OCI-LY1 (cell line): Measurements from ENCODE around the gene CRTC1.

Experiments
- H2AFZ ChIP-seq: fragments of 200-600 bp; sonication (generic), shearing (Covaris generic); 2 replicates; pipeline ENCODE4 v1.6.0; 2014; ENCODE audit warnings: antibody characterized with exemption, mild to moderate bottlenecking, low read length
- H3F3A ChIP-seq: fragments of 200-600 bp; sonication (generic), shearing (Covaris generic); 2 replicates; pipeline ENCODE4 v1.6.0; 2014; ENCODE audit warnings: mild to moderate bottlenecking, antibody characterized with exemption, low read length, moderate library complexity; ENCODE audit not compliant: insufficient read depth
- H3K27ac ChIP-seq: fragments of 200-600 bp; sonication (generic); 2 replicates; pipeline ENCODE4 v1.5.1; 2014; ENCODE audit warnings: low read length, mixed run types, mild to moderate bottlenecking, low read depth; ENCODE audit not compliant: poor library complexity, severe bottlenecking
- H3K27me3 ChIP-seq: fragments of 200-600 bp; sonication (generic); 2 replicates; pipeline ENCODE4 v1.6.0; 2014; ENCODE audit warnings: antibody characterized with exemption, mild to moderate bottlenecking, low read length, moderate library complexity; ENCODE audit not compliant: insufficient read depth
- H3K36me3 ChIP-seq: fragments of 200-600 bp; sonication (generic); 2 replicates; pipeline ENCODE4 v1.6.1; 2014; ENCODE audit warnings: mild to moderate bottlenecking, antibody characterized with exemption, low read length, moderate library complexity, mixed read lengths; ENCODE audit not compliant: insufficient read depth
- H3K4me1 ChIP-seq: fragments of 200-600 bp; sonication (generic); 2 replicates; pipeline ENCODE4 v1.5.1; 2014; ENCODE audit warnings: mild to moderate bottlenecking, low read length, moderate library complexity; ENCODE audit not compliant: insufficient read depth, severe bottlenecking
- H3K4me2 ChIP-seq: fragments of 200-600 bp; sonication (generic), shearing (Covaris generic); 2 replicates; pipeline ENCODE4 v1.6.1; 2014; ENCODE audit warnings: low read length
- H3K4me3 ChIP-seq: fragments of 200-600 bp; sonication (generic); 2 replicates; pipeline ENCODE4 v1.5.1; 2014; ENCODE audit warnings: low read length, low read depth, mild to moderate bottlenecking, mixed read lengths; ENCODE audit not compliant: poor library complexity, severe bottlenecking
- H3K79me2 ChIP-seq: fragments of 200-600 bp; shearing (Covaris generic); 2 replicates; pipeline ENCODE4 v1.6.1; 2016; ENCODE audit warnings: mixed run types, low read length, mixed read lengths; ENCODE audit not compliant: insufficient read depth
- H3K9ac ChIP-seq: fragments of 200-600 bp; sonication (generic), shearing (Covaris generic); 2 replicates; pipeline ENCODE4 v1.6.1; 2014; ENCODE audit warnings: mild to moderate bottlenecking, low read length, mixed read lengths
- H3K9me2 ChIP-seq: fragments of 200-600 bp; sonication (generic), shearing (Covaris generic); 2 replicates; pipeline ENCODE4 v1.6.1; 2014; ENCODE audit warnings: low read depth, mild to moderate bottlenecking, low read length, mixed read lengths
- H3K9me3 ChIP-seq: fragments of 200-600 bp; shearing (Covaris generic); 2 replicates; pipeline ENCODE4 v1.6.1; 2014; ENCODE audit warnings: low read length, mixed read lengths
- H4K20me1 ChIP-seq: fragments of 200-600 bp; sonication (generic), shearing (Covaris generic); 2 replicates; pipeline ENCODE4 v1.6.0; 2016; ENCODE audit warnings: mild to moderate bottlenecking, low read length; ENCODE audit not compliant: insufficient read depth
- EZH2 ChIP-seq: fragments of 200-600 bp; sonication (generic), shearing (Covaris generic); IDR thresholded peaks from 2 replicates; pipeline ENCODE4 v1.8.0; 2017; ENCODE audit warnings: borderline replicate concordance, mixed run types, mild to moderate bottlenecking, antibody characterized with exemption, low read length, moderate library complexity, mixed read lengths
- TF ChIP-seq, protein P1 (sequence below): fragments of 200-600 bp; sonication (generic), shearing (Covaris generic); IDR thresholded peaks from 2 replicates; pipeline ENCODE4 v1.5.1; 2017; ENCODE audit warnings: mild to moderate bottlenecking, antibody characterized with exemption, low read length, moderate library complexity, mixed read lengths

CRTC1 gene

DNA sequence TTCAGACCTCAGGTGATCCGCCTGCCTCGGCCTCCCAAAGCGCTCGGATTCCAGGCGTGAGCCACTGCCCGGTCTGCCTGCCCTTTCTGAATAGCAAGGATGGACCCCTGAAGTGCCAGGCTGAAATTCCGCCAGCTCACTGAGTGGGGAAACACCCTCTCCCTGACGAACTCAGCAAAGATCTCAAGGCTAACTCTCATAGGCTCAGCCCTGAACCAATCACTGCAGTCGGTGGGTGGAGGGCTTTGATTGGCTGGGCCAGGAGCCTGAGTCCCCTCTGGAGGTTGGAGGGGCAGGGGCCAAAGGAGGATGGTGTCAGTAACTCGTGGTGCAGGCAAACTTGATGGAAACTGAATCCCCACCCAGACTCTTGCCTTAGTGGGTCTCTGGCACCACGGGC lies 118.9 kb downstream of the CRTC1 start:
- Histone ChIP-seq H3K4me1 (no peaks in the 10 kb centered on the region), H3F3A (no peaks in the 10 kb centered on the region), H3K36me3 (no peaks in the 10 kb centered on the region), H2AFZ (no peak overlapping the region), H4K20me1 (no peaks in the 10 kb centered on the region), H3K9me3 (no peaks in the 10 kb centered on the region), H3K9ac (no peak overlapping the region), H3K27ac (no peak overlapping the region), H3K4me3 (no peak overlapping the region), H3K4me2 (no peak overlapping the region), H3K79me2 (no peaks in the 10 kb centered on the region), H3K27me3 (no peaks in the 10 kb centered on the region; the same call in 1 of the 2 replicates), H3K9me2 (no peaks in the 10 kb centered on the region)
- TF ChIP-seq EZH2: no peak

DNA sequence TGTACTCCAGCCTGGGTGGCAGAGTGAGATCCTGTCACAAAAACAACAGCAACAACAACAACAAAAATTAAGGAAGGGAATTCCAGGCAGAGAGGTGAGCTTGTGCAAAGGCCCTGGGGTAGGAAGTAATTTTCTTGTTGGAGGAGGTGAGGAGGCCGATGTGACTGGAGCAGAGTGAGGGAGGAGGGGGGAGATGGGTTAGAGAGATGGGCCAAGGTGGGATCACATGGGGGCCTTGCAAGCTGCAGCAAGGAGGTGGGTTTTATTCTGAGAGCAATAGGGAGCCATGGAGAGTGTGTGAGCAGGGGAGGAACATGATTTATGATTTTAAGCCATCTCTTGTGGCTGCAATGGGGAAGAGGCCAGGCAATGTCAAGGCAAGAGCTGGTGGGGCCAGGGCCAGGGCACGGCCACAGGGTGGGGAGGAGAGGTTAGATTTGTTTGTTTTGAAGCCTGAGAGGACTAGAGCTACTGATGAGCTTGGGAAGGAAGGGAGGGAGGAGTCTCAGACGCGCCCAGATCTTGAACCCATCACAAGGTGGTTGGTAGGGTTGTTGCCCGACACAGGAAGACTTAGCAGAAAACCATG lies 120.2 kb downstream of the CRTC1 start:
- Histone ChIP-seq H3K9ac (no peak overlapping the region), H3K4me2 (no peak overlapping the region), H3K27me3 (no peaks in the 10 kb centered on the region; the same call in 1 of the 2 replicates), H2AFZ (no peak overlapping the region), H3K9me2 (no peaks in the 10 kb centered on the region), H3K27ac (no peak overlapping the region), H4K20me1 (no peaks in the 10 kb centered on the region), H3K36me3 (no peaks in the 10 kb centered on the region), H3K4me3 (no peak overlapping the region), H3F3A (no peaks in the 10 kb centered on the region), H3K9me3 (no peaks in the 10 kb centered on the region), H3K79me2 (no peaks in the 10 kb centered on the region), H3K4me1 (no peaks in the 10 kb centered on the region)
- no peak for TF ChIP-seq EZH2
- TF ChIP-seq, protein P1, sequence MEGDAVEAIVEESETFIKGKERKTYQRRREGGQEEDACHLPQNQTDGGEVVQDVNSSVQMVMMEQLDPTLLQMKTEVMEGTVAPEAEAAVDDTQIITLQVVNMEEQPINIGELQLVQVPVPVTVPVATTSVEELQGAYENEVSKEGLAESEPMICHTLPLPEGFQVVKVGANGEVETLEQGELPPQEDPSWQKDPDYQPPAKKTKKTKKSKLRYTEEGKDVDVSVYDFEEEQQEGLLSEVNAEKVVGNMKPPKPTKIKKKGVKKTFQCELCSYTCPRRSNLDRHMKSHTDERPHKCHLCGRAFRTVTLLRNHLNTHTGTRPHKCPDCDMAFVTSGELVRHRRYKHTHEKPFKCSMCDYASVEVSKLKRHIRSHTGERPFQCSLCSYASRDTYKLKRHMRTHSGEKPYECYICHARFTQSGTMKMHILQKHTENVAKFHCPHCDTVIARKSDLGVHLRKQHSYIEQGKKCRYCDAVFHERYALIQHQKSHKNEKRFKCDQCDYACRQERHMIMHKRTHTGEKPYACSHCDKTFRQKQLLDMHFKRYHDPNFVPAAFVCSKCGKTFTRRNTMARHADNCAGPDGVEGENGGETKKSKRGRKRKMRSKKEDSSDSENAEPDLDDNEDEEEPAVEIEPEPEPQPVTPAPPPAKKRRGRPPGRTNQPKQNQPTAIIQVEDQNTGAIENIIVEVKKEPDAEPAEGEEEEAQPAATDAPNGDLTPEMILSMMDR: no peak

DNA sequence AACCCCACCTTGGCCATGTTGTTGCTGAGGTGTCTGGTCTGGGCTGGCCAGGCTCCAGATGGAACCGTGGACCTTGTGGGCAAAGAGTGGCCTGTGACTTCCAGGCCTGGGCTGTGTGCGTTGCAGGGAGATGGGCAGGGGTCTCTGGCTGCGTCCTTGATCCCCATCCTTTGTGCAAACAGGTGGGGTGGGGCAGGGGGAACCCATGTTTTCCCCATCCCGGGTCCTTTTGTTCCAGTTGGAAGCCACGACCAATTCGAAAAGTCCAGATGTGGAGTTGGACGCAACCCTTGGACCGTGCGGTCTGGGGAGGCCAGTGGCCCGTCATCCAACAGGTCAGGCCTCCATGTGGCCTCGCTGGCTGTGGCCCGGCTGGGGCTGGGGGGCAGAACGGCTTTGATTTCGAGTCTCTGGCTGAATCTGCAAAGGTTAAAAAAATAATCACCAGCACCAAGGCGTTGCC lies 120.7 kb downstream of the CRTC1 start:
- Histone ChIP-seq H3K36me3 (no peaks in the 10 kb centered on the region), H3K9me3 (no peaks in the 10 kb centered on the region), H3K4me2 (no peak overlapping the region), H3K27ac (no peak overlapping the region), H2AFZ (no peak overlapping the region), H3K79me2 (no peaks in the 10 kb centered on the region), H3K9ac (no peak overlapping the region), H3K27me3 (no peaks in the 10 kb centered on the region; the same call in 1 of the 2 replicates), H3F3A (no peaks in the 10 kb centered on the region), H4K20me1 (no peaks in the 10 kb centered on the region), H3K4me1 (no peaks in the 10 kb centered on the region), H3K4me3 (no peak overlapping the region), H3K9me2 (no peaks in the 10 kb centered on the region)
- TF ChIP-seq, protein P1: no peak

DNA sequence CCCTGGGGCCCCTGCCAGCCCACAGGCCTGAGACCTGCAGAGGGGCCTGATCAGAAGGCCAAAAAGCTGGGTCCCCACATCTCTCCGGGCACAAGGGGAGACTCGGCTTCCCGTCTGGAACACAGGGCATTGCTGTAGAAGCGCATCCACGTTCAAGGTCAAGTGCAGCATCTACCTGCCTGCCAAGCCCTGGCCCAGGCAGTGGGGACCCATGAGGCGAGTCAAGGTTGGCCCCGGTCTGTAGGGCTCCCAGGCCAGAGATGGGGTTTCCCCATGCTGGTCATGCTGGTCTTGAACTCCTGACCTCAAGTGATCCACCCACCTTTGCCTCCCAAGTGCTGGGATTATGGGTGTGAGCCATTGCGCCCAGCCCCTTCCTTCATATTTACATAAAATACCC lies 121.2 kb downstream of the CRTC1 start:
- no peaks in the 10 kb centered on the region for H3K9me2 ChIP-seq
- H4K20me1 ChIP-seq: no peaks in the 10 kb centered on the region
- no peaks in the 10 kb centered on the region for H3K36me3 ChIP-seq
- no peaks in the 10 kb centered on the region for H3F3A ChIP-seq
- no peaks in the 10 kb centered on the region for H3K79me2 ChIP-seq
- H3K27ac ChIP-seq: no peak overlapping the region
- no peak overlapping the region for H2AFZ ChIP-seq
- no peaks in the 10 kb centered on the region; the same call in 1 of the 2 replicates for H3K27me3 ChIP-seq
- no peak overlapping the region for H3K9ac ChIP-seq
- no peaks in the 10 kb centered on the region for H3K4me1 ChIP-seq
- no peaks in the 10 kb centered on the region for H3K9me3 ChIP-seq
- H3K4me2 ChIP-seq: no peak overlapping the region
- no peak for TF ChIP-seq EZH2
- TF ChIP-seq, protein P1: no peak
- H3K4me3 ChIP-seq: no peak overlapping the region
